ENCODE measurements around the gene RCN2. TPM values are rescaled to one million over a fixed set of nuclear protein-coding genes. Genes with fewer than 3 reads are reported as not detected.

The RCN2 gene
- total and polyA plus RNA-seq, 2 of the 8 experiments (the other 6 are each of a cell fraction or from before 2014, with no cell fraction given): 65.6 to 137 TPM

DNA sequence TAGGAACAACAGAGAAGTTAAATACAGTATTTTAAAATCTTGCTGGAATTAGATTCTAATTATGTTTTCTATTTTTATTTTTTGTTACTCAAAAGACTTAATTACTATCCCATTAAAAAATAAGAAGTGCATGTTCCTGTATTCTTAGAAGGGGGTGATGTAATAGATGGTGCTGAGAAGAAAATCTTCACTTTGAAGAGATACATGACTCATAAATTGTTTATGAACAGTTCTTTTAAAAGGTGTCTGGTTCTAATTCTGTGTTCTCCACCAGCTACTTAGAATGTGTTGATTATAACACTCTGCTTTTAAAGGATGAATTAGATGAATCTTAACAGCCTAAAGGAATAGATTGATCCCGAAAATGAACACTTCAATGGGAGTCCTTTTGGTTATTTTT, 8.2 kb downstream of the RCN2 start:
- peaks cover 0 to 6% of the 10 kb centered on the region in 2 experiments; a peak in 2 of 4 replicates for H3K79me2 ChIP-seq (ENCODE audit: control insufficient read depth in 1 of 2, insufficient read depth in 2 of 2, low read length in 2 of 2)
- H2BK12ac ChIP-seq (ENCODE audit: low read depth, low read length): no peak overlapping the region
- no peak overlapping the region for H3K56ac ChIP-seq (replicated peaks; ENCODE audit: insufficient read length, low read depth, low read length)
- H4K5ac ChIP-seq (ENCODE audit: insufficient read length, low read depth, low read length): no peak overlapping the region
- H3K4me2 ChIP-seq (ENCODE audit: insufficient read depth in 1 of 2, low read depth in 2 of 2, low read length in 2 of 2): no peak overlapping the region
- no peak overlapping the region for H3K27ac ChIP-seq (ENCODE audit: low read depth, low read length)
- no peak overlapping the region for H3K23ac ChIP-seq (ENCODE audit: insufficient read length)
- H3K36me3 ChIP-seq (ENCODE audit: control insufficient read depth in 2 of 4, insufficient read depth in 4 of 4, low read length in 3 of 4): peaks cover 12 to 77% (median 34%) of the 10 kb centered on the region in 4 experiments
- H4K91ac ChIP-seq (replicated peaks; ENCODE audit: insufficient read length, low read length): no peak overlapping the region
- WGBS, 2 experiments (ENCODE audit: extremely low coverage in 1 of 2, insufficient coverage in 1 of 2, insufficient read length in 1 of 2, insufficient replicate concordance in 2 of 2, low coverage in 1 of 2, low lambda C conversion rate in 2 of 2, missing lambda C conversion rate in 1 of 2): 0% methylated on average over 1 of the region's 1 CpG; no CpG with 5 or more reads in 1 of the 2 experiments
- no peak overlapping the region for H2AK5ac ChIP-seq (ENCODE audit: low read depth, low read length)
- H3K14ac ChIP-seq (ENCODE audit: insufficient read length): no peak overlapping the region
- H3K4me1 ChIP-seq (replicated peaks in 1 of 4; ENCODE audit: control insufficient read depth in 3 of 4, insufficient read depth in 4 of 4, low read length in 3 of 4): peaks cover 0 to 4% (median 1%) of the 10 kb centered on the region in 4 experiments; a peak in 2 of 7 replicates
- no peak overlapping the region for H2BK20ac ChIP-seq (ENCODE audit: low read length)
- H3K18ac ChIP-seq (ENCODE audit: extremely low read depth, low read length): no peak overlapping the region
- H3K9ac ChIP-seq (replicated peaks in 1 of 4; ENCODE audit: extremely low read depth in 1 of 4, low read depth in 3 of 4, low read length in 3 of 4): no peak overlapping the region
- no peak overlapping the region for H4K8ac ChIP-seq (ENCODE audit: extremely low read depth, insufficient read depth, low read length)
- FAIRE-seq: no peak
- H3K9me3 ChIP-seq (ENCODE audit: insufficient read depth in 2 of 2, low read depth in 1 of 2, low read length in 1 of 2): no peaks in the 10 kb centered on the region
- no peaks in the 10 kb centered on the region for H3K79me1 ChIP-seq (ENCODE audit: low read depth, low read length)
- no peaks in the 10 kb centered on the region for H3K23me2 ChIP-seq (ENCODE audit: low read depth, low read length)
- H2BK120ac ChIP-seq (replicated peaks; ENCODE audit: low read depth, low read length): no peak overlapping the region
- no peak overlapping the region for H2BK5ac ChIP-seq (ENCODE audit: low read depth, low read length)
- no peaks in the 10 kb centered on the region for H3K27me3 ChIP-seq (replicated peaks in 1 of 4; ENCODE audit: control insufficient read depth in 3 of 4, extremely low read depth in 1 of 4, insufficient read depth in 3 of 4, low read length in 3 of 4)
- H3K4ac ChIP-seq (replicated peaks; ENCODE audit: insufficient read length, low read depth, low read length): no peak overlapping the region
- H4K20me1 ChIP-seq (replicated peaks in 1 of 2; ENCODE audit: control insufficient read depth in 1 of 2, insufficient read depth in 2 of 2, low read length in 2 of 2): no peaks in the 10 kb centered on the region
- no peak overlapping the region for H2AFZ ChIP-seq (ENCODE audit: low read length)
- DNase-seq (ENCODE audit: low read depth in 1 of 2, low spot score in 2 of 2): no peak
- ChIA-PET POLR2A (ENCODE audit: partially characterized antibody) (no interaction called here), CTCF (ENCODE audit: partially characterized antibody) (interaction anchor here (0.7 to 1.6 kb wide), 2 partner anchors 32 to 963 kb away, joined by 3 read pairs; no protein-coding TSS in a partner anchor)
- no peak overlapping the region for H3K4me3 ChIP-seq (ENCODE audit: extremely low read depth in 1 of 4, insufficient read depth in 2 of 4, low read depth in 3 of 4, low read length in 4 of 4)
- H2BK15ac ChIP-seq (ENCODE audit: low read length): no peak overlapping the region
- no peak for TF ChIP-seq BACH1 (IDR thresholded peaks at IDR 0.05; ENCODE audit: low read length)
- no peak for TF ChIP-seq SIX5 (IDR thresholded peaks at IDR 0.05; ENCODE audit: low read depth, low read length)
- TF ChIP-seq NRF1 (IDR thresholded peaks at IDR 0.05; ENCODE audit: low read depth, low read length): no peak
- TF ChIP-seq RNF2 (IDR thresholded peaks at IDR 0.05; ENCODE audit: borderline replicate concordance, low read depth, low read length, missing control alignments, poor library complexity, severe bottlenecking): no peak
- TF ChIP-seq CBX8 (IDR thresholded peaks at IDR 0.05; ENCODE audit: borderline replicate concordance, low read depth, low read length): no peak
- no peak for TF ChIP-seq SP2 (IDR thresholded peaks at IDR 0.05; ENCODE audit: low read length)
- TF ChIP-seq YY1 (IDR thresholded peaks at IDR 0.05; ENCODE audit: low read depth, low read length): no peak
- TF ChIP-seq, protein P1, sequence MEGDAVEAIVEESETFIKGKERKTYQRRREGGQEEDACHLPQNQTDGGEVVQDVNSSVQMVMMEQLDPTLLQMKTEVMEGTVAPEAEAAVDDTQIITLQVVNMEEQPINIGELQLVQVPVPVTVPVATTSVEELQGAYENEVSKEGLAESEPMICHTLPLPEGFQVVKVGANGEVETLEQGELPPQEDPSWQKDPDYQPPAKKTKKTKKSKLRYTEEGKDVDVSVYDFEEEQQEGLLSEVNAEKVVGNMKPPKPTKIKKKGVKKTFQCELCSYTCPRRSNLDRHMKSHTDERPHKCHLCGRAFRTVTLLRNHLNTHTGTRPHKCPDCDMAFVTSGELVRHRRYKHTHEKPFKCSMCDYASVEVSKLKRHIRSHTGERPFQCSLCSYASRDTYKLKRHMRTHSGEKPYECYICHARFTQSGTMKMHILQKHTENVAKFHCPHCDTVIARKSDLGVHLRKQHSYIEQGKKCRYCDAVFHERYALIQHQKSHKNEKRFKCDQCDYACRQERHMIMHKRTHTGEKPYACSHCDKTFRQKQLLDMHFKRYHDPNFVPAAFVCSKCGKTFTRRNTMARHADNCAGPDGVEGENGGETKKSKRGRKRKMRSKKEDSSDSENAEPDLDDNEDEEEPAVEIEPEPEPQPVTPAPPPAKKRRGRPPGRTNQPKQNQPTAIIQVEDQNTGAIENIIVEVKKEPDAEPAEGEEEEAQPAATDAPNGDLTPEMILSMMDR (IDR thresholded peaks at IDR 0.05; ENCODE audit: control extremely low read depth in 1 of 3, insufficient read depth in 1 of 3, low read depth in 1 of 3, low read length in 3 of 3): no peak
- TF ChIP-seq KDM4A (IDR thresholded peaks at IDR 0.05; ENCODE audit: low read depth, low read length, severe bottlenecking): no peak
- TF ChIP-seq NANOG (IDR thresholded peaks at IDR 0.05; ENCODE audit: insufficient read depth, low read depth, low read length, poor library complexity, severe bottlenecking): no peak
- TF ChIP-seq, protein P2, sequence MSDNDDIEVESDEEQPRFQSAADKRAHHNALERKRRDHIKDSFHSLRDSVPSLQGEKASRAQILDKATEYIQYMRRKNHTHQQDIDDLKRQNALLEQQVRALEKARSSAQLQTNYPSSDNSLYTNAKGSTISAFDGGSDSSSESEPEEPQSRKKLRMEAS (IDR thresholded peaks at IDR 0.05): no peak
- TF ChIP-seq SP4 (IDR thresholded peaks at IDR 0.05; ENCODE audit: low read length): no peak

Data from H1 (cell line).